ENCODE results near the gene BRSK1. TPM values are rescaled to one million over a fixed set of nuclear protein-coding genes. Genes with fewer than 3 reads are reported as not detected.
A peak's percentile ranks its signal among the peaks of the same experiment; 100 is the strongest.

Gene BRSK1
- total and polyA plus RNA-seq, 2 of the 13 experiments (the other 11 are each of a cell fraction or from before 2014, with no cell fraction given): 0.18 to 1.2 TPM

DNA sequence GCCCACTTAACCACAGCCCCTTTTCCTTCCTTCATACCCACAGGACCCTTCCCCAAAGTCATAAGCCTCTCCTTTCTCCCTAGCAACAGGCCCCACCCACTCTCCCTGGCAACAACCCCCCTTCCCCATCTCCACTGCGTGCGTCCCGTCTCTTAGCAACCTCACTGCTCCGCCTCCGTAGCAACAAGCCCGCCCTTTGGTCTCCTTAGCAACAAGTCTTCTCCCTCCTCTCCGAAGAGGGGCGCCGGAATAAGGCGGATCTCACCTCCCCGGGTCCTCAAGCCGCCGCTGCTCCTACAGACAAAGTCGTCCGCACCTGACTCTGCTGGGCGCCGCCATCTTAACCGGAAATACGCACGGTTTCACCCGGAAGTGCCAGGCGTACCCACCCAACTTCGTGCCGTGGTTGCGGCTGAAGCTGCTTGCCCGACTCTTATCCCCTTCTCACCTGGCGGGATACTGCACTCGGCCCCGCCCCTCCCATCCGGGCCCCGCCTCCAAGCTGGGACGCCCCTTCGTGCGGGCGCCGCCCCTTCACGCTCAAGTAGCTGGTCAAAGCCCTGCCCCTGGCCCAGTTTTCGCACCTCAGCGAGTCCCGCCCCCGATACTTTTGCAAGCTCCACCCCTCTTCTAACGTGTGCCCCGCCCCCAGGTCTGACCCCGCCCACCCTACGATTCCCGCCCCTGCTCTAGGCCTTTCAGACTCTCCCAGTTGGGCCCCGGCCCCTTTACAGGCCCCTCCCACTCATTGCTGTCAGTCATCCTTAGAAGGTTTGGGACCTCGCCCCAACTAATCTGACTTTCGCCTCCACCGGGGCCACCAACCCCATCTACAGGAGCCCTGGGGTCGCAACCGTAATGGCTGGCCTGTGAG, 3.8 kb upstream of the BRSK1 start, which contains the start of gene HSPBP1 (continued):
- TF ChIP-seq NFYC (CRISPR knock-in tag; IDR thresholded peaks at IDR 0.05) (peak; percentile 19; the same call in 1 of the 2 replicates), ZNF251 (CRISPR knock-in tag; IDR thresholded peaks at IDR 0.05) (no peak), TSC22D2 (CRISPR knock-in tag; IDR thresholded peaks at IDR 0.05; ENCODE audit: borderline replicate concordance) (no peak), HOXA3 (CRISPR knock-in tag; IDR thresholded peaks at IDR 0.05) (peak; percentile 83; the same call in 1 of the 2 replicates), PRDM15 (CRISPR knock-in tag; IDR thresholded peaks at IDR 0.05) (peak; percentile 82; the same call in 1 of the 2 replicates), NFIB (CRISPR knock-in tag; IDR thresholded peaks at IDR 0.05; ENCODE audit: borderline replicate concordance) (no peak), ZNF660 (CRISPR knock-in tag; IDR thresholded peaks at IDR 0.05; ENCODE audit: borderline replicate concordance, low read depth) (no peak), KLF16 (CRISPR knock-in tag; IDR thresholded peaks at IDR 0.05) (no peak), KAT8 (CRISPR knock-in tag; IDR thresholded peaks at IDR 0.05) (peak; percentile 95), PCBP1 (IDR thresholded peaks at IDR 0.05; ENCODE audit: borderline replicate concordance, low read depth, low read length) (0 out of 2 replicates have a peak, but pooled peaks have one; percentile 19), SNAPC4 (CRISPR knock-in tag; IDR thresholded peaks at IDR 0.05) (0 out of 2 replicates have a peak, but pooled peaks have one; percentile 24), ATF1 (CRISPR knock-in tag; IDR thresholded peaks at IDR 0.05) (peak; percentile 91), NONO (IDR thresholded peaks at IDR 0.05) (no peak), NONO (CRISPR knock-in tag; conservative IDR thresholded peaks at IDR 0.05) (peak; percentile 40)
- TF ChIP-seq, protein P1, sequence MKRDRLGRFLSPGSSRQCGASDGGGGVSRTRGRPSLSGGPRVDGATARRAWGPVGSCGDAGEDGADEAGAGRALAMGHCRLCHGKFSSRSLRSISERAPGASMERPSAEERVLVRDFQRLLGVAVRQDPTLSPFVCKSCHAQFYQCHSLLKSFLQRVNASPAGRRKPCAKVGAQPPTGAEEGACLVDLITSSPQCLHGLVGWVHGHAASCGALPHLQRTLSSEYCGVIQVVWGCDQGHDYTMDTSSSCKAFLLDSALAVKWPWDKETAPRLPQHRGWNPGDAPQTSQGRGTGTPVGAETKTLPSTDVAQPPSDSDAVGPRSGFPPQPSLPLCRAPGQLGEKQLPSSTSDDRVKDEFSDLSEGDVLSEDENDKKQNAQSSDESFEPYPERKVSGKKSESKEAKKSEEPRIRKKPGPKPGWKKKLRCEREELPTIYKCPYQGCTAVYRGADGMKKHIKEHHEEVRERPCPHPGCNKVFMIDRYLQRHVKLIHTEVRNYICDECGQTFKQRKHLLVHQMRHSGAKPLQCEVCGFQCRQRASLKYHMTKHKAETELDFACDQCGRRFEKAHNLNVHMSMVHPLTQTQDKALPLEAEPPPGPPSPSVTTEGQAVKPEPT (CRISPR knock-in tag; IDR thresholded peaks at IDR 0.05; ENCODE audit: low read depth): no peak
- TF ChIP-seq, protein P2, sequence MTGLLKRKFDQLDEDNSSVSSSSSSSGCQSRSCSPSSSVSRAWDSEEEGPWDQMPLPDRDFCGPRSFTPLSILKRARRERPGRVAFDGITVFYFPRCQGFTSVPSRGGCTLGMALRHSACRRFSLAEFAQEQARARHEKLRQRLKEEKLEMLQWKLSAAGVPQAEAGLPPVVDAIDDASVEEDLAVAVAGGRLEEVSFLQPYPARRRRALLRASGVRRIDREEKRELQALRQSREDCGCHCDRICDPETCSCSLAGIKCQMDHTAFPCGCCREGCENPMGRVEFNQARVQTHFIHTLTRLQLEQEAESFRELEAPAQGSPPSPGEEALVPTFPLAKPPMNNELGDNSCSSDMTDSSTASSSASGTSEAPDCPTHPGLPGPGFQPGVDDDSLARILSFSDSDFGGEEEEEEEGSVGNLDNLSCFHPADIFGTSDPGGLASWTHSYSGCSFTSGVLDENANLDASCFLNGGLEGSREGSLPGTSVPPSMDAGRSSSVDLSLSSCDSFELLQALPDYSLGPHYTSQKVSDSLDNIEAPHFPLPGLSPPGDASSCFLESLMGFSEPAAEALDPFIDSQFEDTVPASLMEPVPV (CRISPR knock-in tag; IDR thresholded peaks at IDR 0.05): no peak
